CD14-positive monocyte (primary cell): ENCODE results near the gene OR10G3. TPM values are rescaled to one million over a fixed set of nuclear protein-coding genes. Genes with fewer than 3 reads are reported as not detected.
A peak's percentile ranks its signal among the peaks of the same experiment; 100 is the strongest.

Experiments used
- DNase-seq, 3 donors: peaks; one replicate each; pipeline ENCODE4 v3.0.0-alpha.2; 2011 to 2022
- H2AFZ ChIP-seq: 2 replicates; pipeline ENCODE4 v1.6.0; 2012; ENCODE audit warnings: mild to moderate bottlenecking, low read depth, low read length, inconsistent platforms; ENCODE audit not compliant: insufficient read depth, poor library complexity, severe bottlenecking
- H3K27ac ChIP-seq, 2 donors: 1 replicate in 1 of 2; 2 replicates in 1 of 2; pipeline ENCODE4 v1.5.1; 2012 to 2013; ENCODE audit warnings: low read length in 2 of 2, control low read depth in 1 of 2, inconsistent platforms in 1 of 2, low read depth in 1 of 2, mild to moderate bottlenecking in 1 of 2
- H3K27me3 ChIP-seq, 2 donors: one replicate each; pipeline versions ENCODE4 v1.6.0 to v1.6.1; 2011 to 2013; ENCODE audit warnings: low read length in 2 of 2; ENCODE audit not compliant: control insufficient read depth in 2 of 2, insufficient read depth in 2 of 2
- H3K36me3 ChIP-seq, 2 donors: replicated peaks in 1 of 2; 1 replicate in 1 of 2; 2 replicates in 1 of 2; pipeline versions ENCODE4 v1.5.1 to v1.6.1; 2012 to 2013; ENCODE audit warnings: low read length in 2 of 2, control low read depth in 1 of 2, inconsistent platforms in 1 of 2, mild to moderate bottlenecking in 1 of 2; ENCODE audit not compliant: insufficient read depth in 2 of 2, control insufficient read depth in 1 of 2
- H3K4me1 ChIP-seq, 2 donors: 1 replicate in 1 of 2; 2 replicates in 1 of 2; pipeline versions ENCODE4 v1.5.1 to v1.6.1; 2012 to 2013; ENCODE audit warnings: low read length in 2 of 2, control low read depth in 1 of 2, inconsistent platforms in 1 of 2, mild to moderate bottlenecking in 1 of 2, moderate library complexity in 1 of 2; ENCODE audit not compliant: insufficient read depth in 2 of 2, control insufficient read depth in 1 of 2
- H3K4me2 ChIP-seq: replicated peaks from 2 replicates; pipeline ENCODE3; 2012; ENCODE audit warnings: low read length, moderate library complexity, mild to moderate bottlenecking; ENCODE audit not compliant: poor library complexity, severe bottlenecking; ENCODE audit errors: extremely low read depth
- H3K4me3 ChIP-seq, 3 experiments: fragments of 200-600 bp in 1 of 3; sonication (generic) in 1 of 3; replicated peaks in 1 of 3; 1 replicate in 2 of 3; 2 replicates in 1 of 3; pipeline ENCODE4 v1.5.1; 2011 to 2013; ENCODE audit warnings: low read length in 3 of 3, mild to moderate bottlenecking in 3 of 3, control low read depth in 2 of 3, low read depth in 2 of 3, inconsistent platforms in 1 of 3, moderate library complexity in 1 of 3
- H3K79me2 ChIP-seq: 2 replicates; pipeline ENCODE4 v1.6.0; 2012; ENCODE audit warnings: mild to moderate bottlenecking, control low read depth, inconsistent platforms, low read length, moderate library complexity; ENCODE audit not compliant: insufficient read depth
- H3K9ac ChIP-seq: 2 replicates; pipeline ENCODE4 v1.6.0; 2017; ENCODE audit warnings: low read length, mild to moderate bottlenecking; ENCODE audit not compliant: insufficient read depth, poor library complexity, severe bottlenecking
- H3K9me3 ChIP-seq, 2 donors: replicated peaks in 1 of 2; 1 replicate in 1 of 2; 2 replicates in 1 of 2; pipeline versions ENCODE4 v1.5.1 to v1.6.1; 2012 to 2013; ENCODE audit warnings: low read length in 2 of 2, control low read depth in 1 of 2; ENCODE audit not compliant: control insufficient read depth in 1 of 2, insufficient read depth in 1 of 2
- H4K20me1 ChIP-seq: 2 replicates; pipeline ENCODE4 v1.6.0; 2012; ENCODE audit warnings: mild to moderate bottlenecking, low read length, control low read depth, moderate library complexity; ENCODE audit not compliant: insufficient read depth
- H3K27ac Mint-ChIP-seq, 7 donors: one replicate each; pipeline ENCODE4 v1.8.0; 2020; ENCODE audit warnings: mild to moderate bottlenecking in 7 of 7, mixed read lengths in 7 of 7, moderate library complexity in 6 of 7, inconsistent platforms in 2 of 7
- H3K27me3 Mint-ChIP-seq, 3 donors: one replicate each; pipeline ENCODE4 v1.8.0; 2021 to 2022; ENCODE audit warnings: low read depth in 3 of 3, mild to moderate bottlenecking in 3 of 3, mixed read lengths in 3 of 3, moderate library complexity in 3 of 3, inconsistent platforms in 1 of 3
- H3K36me3 Mint-ChIP-seq, 2 donors: one replicate each; pipeline ENCODE4 v1.8.0; 2020; ENCODE audit warnings: mixed read lengths in 2 of 2, inconsistent platforms in 1 of 2, mild to moderate bottlenecking in 1 of 2
- H3K4me1 Mint-ChIP-seq: one replicate; pipeline ENCODE4 v1.8.0; 2020; ENCODE audit warnings: mild to moderate bottlenecking, mixed read lengths
- H3K4me3 Mint-ChIP-seq, 2 donors: one replicate each; pipeline ENCODE4 v1.8.0; 2020; ENCODE audit warnings: mild to moderate bottlenecking in 2 of 2, mixed read lengths in 2 of 2, moderate library complexity in 1 of 2
- H3K9me3 Mint-ChIP-seq, 7 donors: one replicate each; pipeline ENCODE4 v1.8.0; 2020 to 2022; ENCODE audit warnings: mixed read lengths in 7 of 7, mild to moderate bottlenecking in 6 of 7, moderate library complexity in 6 of 7, inconsistent platforms in 2 of 7
- CTCF ChIP-seq: fragments of 200-600 bp; IDR thresholded peaks from one replicate; pipeline ENCODE4 v1.8.0; 2022; ENCODE audit warnings: antibody characterized with exemption, mild to moderate bottlenecking
- WGBS: methylation state at CpG from one replicate; pipeline ENCODE4 v1.1.5; 2013; ENCODE audit warnings: missing lambda C conversion rate; ENCODE audit not compliant: insufficient coverage; 5-methylcytosine and 5-hydroxymethylcytosine counted together
- intact Hi-C, 2 donors: fragments of 100-400 bp; cut with micrococcal nuclease; formaldehyde crosslinking; loops; one replicate each; pipeline versions ENCODE4 v1.15.0 to v1.15.1; 2023
- polyA plus RNA-seq, 3 donors: library from polyadenylated mRNA; depleted of rRNA in 1 of 3; unstranded in 2 of 3; stranded (reverse) in 1 of 3; fragments of 300-500 nt in 2 of 3; fragments of >200 nt in 1 of 3; fragmentation: Illumina TruSeq in 2 of 3; gene quantifications; 1 replicate in 2 of 3; 2 replicates in 1 of 3; pipeline ENCODE4 v1.2.3, GENCODE V29; 2012 to 2021

Gene OR10G3
- polyA plus RNA-seq, 3 donors = not detected

- Mint-ChIP-seq H3K27me3 (peaks cover 38 to 52% (median 46%) of the 10 kb centered on the region in 3 donors), H3K9me3 (peaks cover 0 to 4% (median 0%) of the 10 kb centered on the region in 7 donors), H3K36me3 (peaks cover 0 to 2% of the 10 kb centered on the region in 2 donors), H3K27ac (no peak overlapping the region), H3K4me3 (peak overlapping the region; percentile 75 to 82), H3K4me1 (peaks cover 14% of the 10 kb centered on the region)
- Histone ChIP-seq H3K27me3 (peaks cover 10 to 23% of the 10 kb centered on the region in 2 donors), H4K20me1 (no peaks in the 10 kb centered on the region), H3K36me3 (no peaks in the 10 kb centered on the region), H3K9me3 (no peaks in the 10 kb centered on the region), H3K79me2 (no peaks in the 10 kb centered on the region), H3K4me1 (peaks cover 13 to 19% of the 10 kb centered on the region in 2 donors), H3K9ac (no peak overlapping the region), H3K27ac (no peak overlapping the region), H3K4me3 (peak overlapping the region; percentile 42 to 74 (median 47)), H2AFZ (peak overlapping the region; percentile 71), H3K4me2 (peak overlapping the region; percentile 81)
- WGBS = 12% methylated on average over 4 of the region's 13 CpGs
- TF ChIP-seq CTCF = no peak
- no peak for DNase-seq
- intact Hi-C loops = no loop called here
These were observed 53.1 kb downstream of the OR10G3 start for GRCh38 chr14:21526672-21527317.

DNA sequence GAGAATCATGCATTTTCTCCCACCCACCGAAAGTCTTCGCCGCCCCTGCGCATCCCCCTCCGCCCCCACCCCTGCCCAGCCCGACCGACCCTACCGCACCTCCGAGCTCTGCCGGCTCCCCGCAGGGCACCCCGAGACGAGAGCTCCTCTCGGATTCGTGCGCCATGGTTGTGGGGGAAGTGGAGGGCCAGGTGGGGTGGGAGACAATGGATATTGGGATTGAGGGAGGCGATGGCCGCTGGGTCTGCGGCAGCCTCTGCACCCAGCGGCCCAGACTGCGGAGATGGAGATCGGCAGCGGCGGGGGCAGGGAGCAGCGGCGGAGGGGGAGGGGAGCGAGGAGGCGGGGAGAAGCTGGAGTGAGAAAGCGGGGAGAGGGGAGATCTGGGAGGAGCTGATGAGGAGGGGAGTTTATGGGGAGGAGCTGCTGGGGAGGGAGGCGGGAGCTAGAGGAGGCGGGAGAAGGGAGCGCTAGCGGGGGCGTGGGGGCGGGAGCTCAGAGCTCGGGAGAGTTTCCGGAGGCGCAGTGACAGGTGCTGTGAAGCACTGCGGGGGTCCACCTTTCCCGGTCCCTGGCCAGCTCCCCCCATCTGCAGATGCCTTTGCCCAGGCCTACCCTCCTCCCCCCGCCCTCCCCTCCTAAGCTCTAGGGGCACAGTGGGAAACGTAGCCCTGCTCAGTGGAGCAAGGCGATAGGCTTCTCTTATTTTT, 53.8 kb downstream of the OR10G3 start, which contains the start of gene SALL2:
TSS of gene SALL2 (minus strand) at position 385 of the 710 bp plus-strand sequence. CDS start at position 166, 219 bp downstream.
- Mint-ChIP-seq H3K4me1 (peaks cover 14% of the 10 kb centered on the region), H3K27me3 (peaks cover 38 to 52% (median 48%) of the 10 kb centered on the region in 3 donors), H3K9me3 (peaks cover 0 to 4% (median 0%) of the 10 kb centered on the region in 7 donors), H3K27ac (no peak within 1 kb of the TSS), H3K36me3 (peaks cover 0 to 2% of the 10 kb centered on the region in 2 donors), H3K4me3 (peak within 1 kb of the TSS; percentile 75 to 82)
- H3K4me3 ChIP-seq = peak within 1 kb of the TSS; percentile 42 to 74 (median 47)
- no peak for DNase-seq
- H3K27ac ChIP-seq = no peak within 1 kb of the TSS
- no peaks in the 10 kb centered on the region for H3K36me3 ChIP-seq
- H2AFZ ChIP-seq = peak within 1 kb of the TSS; percentile 71
- H4K20me1 ChIP-seq = no peaks in the 10 kb centered on the region
- no peaks in the 10 kb centered on the region for H3K9me3 ChIP-seq
- no peak for TF ChIP-seq CTCF
- H3K79me2 ChIP-seq = no peaks in the 10 kb centered on the region
- intact Hi-C loops = no loop called here
- H3K4me2 ChIP-seq = peak within 1 kb of the TSS; percentile 81
- peak within 1 kb of the TSS; percentile 32 for H3K9ac ChIP-seq
- peaks cover 10 to 23% of the 10 kb centered on the region in 2 donors for H3K27me3 ChIP-seq
- WGBS = 0% methylated on average over 19 of the region's 43 CpGs
- H3K4me1 ChIP-seq = peaks cover 13 to 19% of the 10 kb centered on the region in 2 donors
